Heart left ventricle (tissue), 16 donors: ENCODE results near the gene RNGTT. TPM values are rescaled to one million over a fixed set of nuclear protein-coding genes. Genes with fewer than 3 reads are reported as not detected.

Source experiments
- ATAC-seq, 4 donors: fragments of 200-7000 bp; cut with Tn5 transposase; one replicate each; pipeline ENCODE4 v1.9.1; 2020 to 2022; ENCODE audit warnings: moderate library complexity in 4 of 4, mild to moderate bottlenecking in 3 of 4, moderate number of reproducible peaks in 1 of 4
- DNase-seq, 5 donors: peaks; one replicate each; pipeline ENCODE4 v3.0.0-alpha.2; 2020
- H3K27ac ChIP-seq, 12 donors: fragments of 200-600 bp; sonication (generic) in 4 of 12; one replicate each; pipeline versions ENCODE4 v1.5.0 to v1.8.0; 2016 to 2022; ENCODE audit warnings: mild to moderate bottlenecking in 2 of 12
- H3K27me3 ChIP-seq, 9 donors: fragments of 200-600 bp; sonication (generic) in 2 of 9; one replicate each; pipeline versions ENCODE4 v1.5.1 to v1.8.0; 2016 to 2022; ENCODE audit warnings: mild to moderate bottlenecking in 3 of 9
- H3K36me3 ChIP-seq, 9 donors: fragments of 200-600 bp; sonication (generic) in 2 of 9; one replicate each; pipeline versions ENCODE4 v1.5.0 to v1.8.0; 2018 to 2022; ENCODE audit warnings: mild to moderate bottlenecking in 2 of 9
- H3K4me1 ChIP-seq, 12 donors: fragments of 200-600 bp; sonication (generic) in 4 of 12; one replicate each; pipeline versions ENCODE4 v1.5.0 to v1.8.0; 2016 to 2022; ENCODE audit warnings: mild to moderate bottlenecking in 3 of 12
- H3K4me3 ChIP-seq, 12 donors: fragments of 200-600 bp; sonication (generic) in 4 of 12; one replicate each; pipeline versions ENCODE4 v1.5.0 to v1.8.0; 2017 to 2022; ENCODE audit warnings: mild to moderate bottlenecking in 9 of 12, moderate library complexity in 4 of 12
- H3K9me3 ChIP-seq, 12 donors: fragments of 200-600 bp; sonication (generic) in 4 of 12; one replicate each; pipeline versions ENCODE4 v1.5.0 to v1.8.0; 2016 to 2022; ENCODE audit warnings: mild to moderate bottlenecking in 1 of 12
- CTCF ChIP-seq, 12 donors: fragments of 200-600 bp; sonication (generic) in 4 of 12; IDR thresholded peaks; one replicate each; pipeline versions ENCODE4 v1.5.0 to v1.8.0; 2018 to 2022; ENCODE audit warnings: antibody characterized with exemption in 12 of 12, mild to moderate bottlenecking in 5 of 12
- POLR2A ChIP-seq, 2 donors: fragments of 450-650 bp; IDR thresholded peaks; one replicate each; pipeline ENCODE4 v1.6.1; 2017; ENCODE audit warnings: antibody characterized with exemption in 2 of 2, mild to moderate bottlenecking in 2 of 2, moderate library complexity in 2 of 2
- WGBS, 4 donors: extraction: QIAGEN DNeasy Blood & Tissue Kit in 2 of 4; methylation state at CpG; one replicate each; pipeline versions ENCODE4 v1.1.5 to v1.1.7; 2013 to 2018; 5-methylcytosine and 5-hydroxymethylcytosine counted together
- intact Hi-C, 10 donors: fragments of 100-400 bp; cut with DNase I; formaldehyde crosslinking; loops; one replicate each; pipeline versions ENCODE4 v1.11.1 to v1.14.2; 2022
- polyA plus RNA-seq, 2 donors: library from polyadenylated mRNA; stranded (reverse); fragments of 200-250 nt; gene quantifications; one replicate each; pipeline ENCODE4 v1.2.3, GENCODE V29; 2013
- total RNA-seq, 9 donors: library from RNA; depleted of rRNA in 2 of 9; stranded (reverse); fragments of >200 nt in 2 of 9; fragmentation: NEBNext Ultra II Directional in 3 of 9; extraction: Animal tissue kit (Norgen Biotek cat#: 25700) in 3 of 9; gene quantifications; one replicate each; pipeline versions ENCODE4 v1.1.0 to v1.2.4, GENCODE V29; 2016 to 2023
- donor health status: ischemic (EF 13 %, LVEDD 7.1; RV severe dilation, severe dysfunction).
- donor health status: healthy with polysubstance abuse.
- donor health status: DM: no; HTN: yes; CAD: no.
- donor health status: DM: no; HTN: no; CAD: no.
- donor health status: ischemic (EF 25% LVEDD 6.9; RV normal size, moderate dysfunction).
- donor health status: ischemic (EF 25% LVEDD 5.7; RV mildly dilated, moderate dysfunction).
- donor health status: healthy.
- donor health status: DM: yes; HTN: yes; CAD: no.
- donor health status: ischemic (EF 35%, LVEDD 5.7; RV mildly dilated, moderate dysfunction).
- donor health status: nonischemic (EF 11% LVEDD 7.7; RV severe dilation, severe dysfunction).
- donor health status: DM: yes; HTN: yes; CAD: no.
- donor health status: PGD.
- donor health status: ischemic (EF 29% LVEDD 5.4; RV normal size, mild dysfunction).
- donor health status: nonischemic (EF 23%, LVEDD 6.1; RV moderate dilation, normal function).

Gene RNGTT
- total and polyA plus RNA-seq, 11 donors = 2.6 to 11.6 (median 9.1) TPM

DNA sequence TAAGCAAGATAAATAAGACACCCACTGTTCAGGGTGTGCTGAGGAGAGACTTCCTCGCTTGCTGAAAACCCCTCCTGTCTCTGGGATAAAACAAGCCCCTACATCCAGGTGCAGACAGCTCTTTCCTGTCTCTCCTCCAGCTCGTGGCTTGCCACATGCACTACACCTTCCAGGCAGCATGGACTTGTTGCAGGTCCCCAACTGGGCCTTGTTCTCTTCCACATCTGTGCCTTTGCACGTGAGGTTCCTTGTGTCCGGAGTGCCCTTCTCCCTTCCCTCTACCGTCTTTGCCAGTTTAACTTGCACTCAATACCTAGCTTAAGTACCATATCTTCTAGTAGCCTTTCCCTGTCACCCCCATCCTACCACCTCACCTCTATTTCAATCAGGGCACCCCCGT lies 397.6 kb downstream of the RNGTT start:
- intact Hi-C loops = no loop called here
- no peaks in the 10 kb centered on the region for H3K36me3 ChIP-seq
- H3K9me3 ChIP-seq = peaks cover 0 to 8% (median 2%) of the 10 kb centered on the region in 12 donors
- no peak overlapping the region for H3K4me3 ChIP-seq
- ATAC-seq (no peak), DNase-seq (no peak)
- peaks cover 0 to 8% (median 0%) of the 10 kb centered on the region in 12 donors for H3K4me1 ChIP-seq
- 66 to 73% (median 72%) methylated on average over 6 of the region's 6 CpGs for WGBS, 4 donors
- H3K27me3 ChIP-seq = no peaks in the 10 kb centered on the region
- no peak for TF ChIP-seq CTCF (IDR thresholded peaks at IDR 0.05)
- TF ChIP-seq POLR2A (IDR thresholded peaks at IDR 0.05) = no peak
- no peak overlapping the region for H3K27ac ChIP-seq

DNA sequence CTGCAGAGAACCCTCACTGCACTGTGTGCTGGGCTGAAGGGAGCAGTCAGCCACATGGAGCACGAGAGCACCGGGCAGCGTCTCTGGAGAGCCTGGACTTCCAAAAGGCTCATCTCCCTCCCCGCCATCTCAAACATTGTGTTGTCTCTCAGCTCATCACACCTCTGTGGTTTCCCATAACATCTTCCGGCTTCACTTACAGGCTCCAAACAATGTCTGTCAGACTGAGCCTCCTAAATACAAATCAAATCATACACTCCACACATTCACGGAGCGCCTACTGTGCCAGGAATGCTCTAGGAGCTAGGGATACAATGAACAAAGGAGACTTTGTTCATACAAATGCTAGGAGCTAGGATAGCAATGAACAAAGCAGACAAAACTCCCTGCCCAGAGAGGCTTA lies 398.0 kb downstream of the RNGTT start:
- 78 to 88% (median 86%) methylated on average over 6 to 7 of the region's 7 CpGs for WGBS, 4 donors
- TF ChIP-seq CTCF (IDR thresholded peaks at IDR 0.05) (no peak), POLR2A (IDR thresholded peaks at IDR 0.05) (no peak)
- DNase-seq (no peak), ATAC-seq (no peak)
- intact Hi-C loops = no loop called here
- Histone ChIP-seq H3K27me3 (no peaks in the 10 kb centered on the region), H3K27ac (no peak overlapping the region), H3K36me3 (no peaks in the 10 kb centered on the region), H3K4me1 (peaks cover 0 to 8% (median 0%) of the 10 kb centered on the region in 12 donors), H3K9me3 (peaks cover 0 to 8% (median 2%) of the 10 kb centered on the region in 12 donors), H3K4me3 (no peak overlapping the region)

DNA sequence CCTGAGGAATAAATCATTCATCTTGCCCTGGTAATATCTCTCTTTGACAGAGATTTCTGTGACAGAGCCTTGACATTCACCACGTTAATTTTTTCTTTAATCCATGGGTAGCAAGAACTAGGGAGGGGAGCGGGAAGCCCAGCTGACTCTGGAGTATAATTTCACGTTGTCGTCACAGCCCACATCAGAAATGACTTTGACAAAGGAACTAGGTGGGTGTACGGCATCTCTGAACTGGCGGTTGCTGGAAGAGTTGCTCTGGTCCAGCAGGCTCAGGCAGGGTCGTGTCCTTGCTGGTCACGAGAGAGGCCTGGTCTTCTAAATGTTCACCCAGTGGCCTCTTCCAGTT lies 400.2 kb downstream of the RNGTT start:
- DNase-seq (no peak), ATAC-seq (no peak)
- Histone ChIP-seq H3K4me1 (peaks cover 0 to 8% (median 0%) of the 10 kb centered on the region in 12 donors), H3K27me3 (no peaks in the 10 kb centered on the region), H3K36me3 (no peaks in the 10 kb centered on the region), H3K9me3 (no peaks in the 10 kb centered on the region), H3K4me3 (no peak overlapping the region), H3K27ac (no peak overlapping the region)
- WGBS, 4 donors = 84 to 85% (median 84%) methylated on average over 8 of the region's 8 CpGs
- intact Hi-C loops = no loop called here
- TF ChIP-seq CTCF (IDR thresholded peaks at IDR 0.05) (no peak), POLR2A (IDR thresholded peaks at IDR 0.05) (no peak)

DNA sequence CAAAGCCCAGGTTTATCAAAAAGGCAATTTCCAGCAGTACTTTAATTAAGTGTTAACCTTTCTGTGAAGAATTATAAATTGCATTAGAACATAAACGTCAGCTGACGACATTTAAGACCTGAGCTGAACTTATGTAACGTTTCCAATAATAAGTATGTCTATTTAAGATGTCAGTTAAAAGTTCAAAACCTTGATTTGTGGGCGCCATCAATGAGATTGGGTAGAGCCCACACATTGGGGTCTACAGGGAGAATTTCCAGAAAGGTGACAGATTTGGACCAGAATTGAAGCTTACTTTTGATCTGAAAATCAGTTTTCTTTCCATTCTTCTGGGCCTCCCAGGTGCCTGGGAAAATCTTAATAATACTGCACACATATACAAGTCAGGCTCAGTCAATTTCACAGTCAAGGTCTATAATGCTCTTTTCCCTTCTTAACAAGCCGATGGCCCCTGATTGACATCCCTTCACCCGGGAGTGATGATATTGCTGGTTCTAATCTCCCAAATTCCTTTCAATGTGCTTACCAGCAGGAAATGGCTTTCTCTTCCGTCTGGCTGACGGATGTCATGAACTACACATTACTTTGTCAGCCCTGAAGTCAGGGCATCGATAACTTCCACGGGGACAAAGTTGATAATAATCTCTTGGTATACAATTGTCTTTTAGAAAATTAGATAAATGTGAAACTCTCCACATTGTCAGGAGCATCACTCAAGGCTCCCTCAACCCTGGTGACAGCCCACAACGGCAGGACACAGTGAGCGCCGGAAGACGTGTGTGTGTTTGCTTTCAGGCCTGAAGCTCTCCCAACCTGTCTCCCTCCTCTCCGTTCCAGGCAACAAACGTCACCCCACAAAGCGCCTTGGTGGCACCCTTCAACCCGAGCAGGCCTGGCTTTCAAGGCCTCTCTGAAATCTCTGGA lies 400.8 kb downstream of the RNGTT start:
- Histone ChIP-seq H3K36me3 (no peaks in the 10 kb centered on the region), H3K4me1 (peaks cover 0 to 8% (median 0%) of the 10 kb centered on the region in 12 donors), H3K9me3 (no peaks in the 10 kb centered on the region), H3K27ac (peak overlapping the region in 1 of 12 donors; percentile 52), H3K27me3 (no peaks in the 10 kb centered on the region), H3K4me3 (no peak overlapping the region)
- TF ChIP-seq CTCF (IDR thresholded peaks at IDR 0.05) (no peak), POLR2A (IDR thresholded peaks at IDR 0.05) (no peak)
- ATAC-seq = no peak
- intact Hi-C loops = no loop called here
- 60 to 69% (median 63%) methylated on average over 18 of the region's 18 CpGs for WGBS, 4 donors
- no peak for DNase-seq
